OCI-LY3 (cell line): ENCODE data around the gene PARG.
"Not testable (repeated sequence)": the region's sequence is repeated elsewhere in the genome, so short reads cannot be mapped to it uniquely, and the experiment has no call there.

ENCODE experiments used
- EZH2phosphoT487 ChIP-seq: fragments of 200-600 bp; shearing (Covaris generic); IDR thresholded peaks from 2 replicates; pipeline ENCODE4 v1.6.1; 2018; ENCODE audit warnings: antibody characterized with exemption, mixed run types, low read depth
- TF ChIP-seq, protein P1 (sequence below): fragments of 200-600, 300-600 bp; sonication (generic); IDR thresholded peaks from 2 replicates; pipeline ENCODE4 v1.5.1; 2014; ENCODE audit warnings: antibody characterized with exemption, low read length, low read depth

DNA sequence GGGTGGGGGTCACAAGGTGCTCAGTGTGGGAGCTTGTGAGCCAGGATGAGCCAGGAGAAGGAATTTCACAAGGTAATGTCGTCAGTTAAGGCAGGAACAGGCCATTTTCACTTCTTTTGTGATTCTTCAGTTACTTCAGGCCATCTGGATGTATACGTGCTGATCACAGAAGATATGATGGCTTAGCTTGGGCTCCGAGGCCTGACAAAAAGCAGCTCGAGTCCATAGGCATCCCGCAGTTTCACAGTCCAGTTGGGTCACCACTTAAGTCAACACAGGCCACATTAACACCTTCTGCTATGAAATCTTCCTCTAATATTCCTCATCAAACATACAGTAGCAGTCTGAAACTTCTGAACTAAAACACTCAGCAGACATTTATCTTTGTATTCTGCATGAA lies 168.9 kb downstream of the PARG start:
- TF ChIP-seq, protein P1, sequence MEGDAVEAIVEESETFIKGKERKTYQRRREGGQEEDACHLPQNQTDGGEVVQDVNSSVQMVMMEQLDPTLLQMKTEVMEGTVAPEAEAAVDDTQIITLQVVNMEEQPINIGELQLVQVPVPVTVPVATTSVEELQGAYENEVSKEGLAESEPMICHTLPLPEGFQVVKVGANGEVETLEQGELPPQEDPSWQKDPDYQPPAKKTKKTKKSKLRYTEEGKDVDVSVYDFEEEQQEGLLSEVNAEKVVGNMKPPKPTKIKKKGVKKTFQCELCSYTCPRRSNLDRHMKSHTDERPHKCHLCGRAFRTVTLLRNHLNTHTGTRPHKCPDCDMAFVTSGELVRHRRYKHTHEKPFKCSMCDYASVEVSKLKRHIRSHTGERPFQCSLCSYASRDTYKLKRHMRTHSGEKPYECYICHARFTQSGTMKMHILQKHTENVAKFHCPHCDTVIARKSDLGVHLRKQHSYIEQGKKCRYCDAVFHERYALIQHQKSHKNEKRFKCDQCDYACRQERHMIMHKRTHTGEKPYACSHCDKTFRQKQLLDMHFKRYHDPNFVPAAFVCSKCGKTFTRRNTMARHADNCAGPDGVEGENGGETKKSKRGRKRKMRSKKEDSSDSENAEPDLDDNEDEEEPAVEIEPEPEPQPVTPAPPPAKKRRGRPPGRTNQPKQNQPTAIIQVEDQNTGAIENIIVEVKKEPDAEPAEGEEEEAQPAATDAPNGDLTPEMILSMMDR = not testable (repeated sequence)
- TF ChIP-seq EZH2phosphoT487 = not testable (repeated sequence)
